Spinal cord (tissue), 10 donors: ENCODE data around the gene CDHR5. TPM values are rescaled to one million over a fixed set of nuclear protein-coding genes. Genes with fewer than 3 reads are reported as not detected.

Experiments used
- DNase-seq, 6 donors: peaks; one replicate each; pipeline versions ENCODE4 v3.0.0 to v3.0.0-alpha.2; 2013 to 2015; ENCODE audit warnings: low spot score in 6 of 6, low read depth in 4 of 6
- H3K27ac ChIP-seq: one replicate; pipeline ENCODE4 v1.5.1; 2013; ENCODE audit warnings: low read depth, low read length, control low read depth
- H3K27me3 ChIP-seq: one replicate; pipeline ENCODE4 v1.6.1; 2013; ENCODE audit warnings: low read length; ENCODE audit not compliant: control insufficient read depth, insufficient read depth
- H3K36me3 ChIP-seq: one replicate; pipeline ENCODE4 v1.6.1; 2013; ENCODE audit warnings: low read length; ENCODE audit not compliant: control insufficient read depth, insufficient read depth
- H3K4me1 ChIP-seq: one replicate; pipeline ENCODE4 v1.6.1; 2013; ENCODE audit warnings: low read length; ENCODE audit not compliant: control insufficient read depth, insufficient read depth
- H3K4me3 ChIP-seq: one replicate; pipeline ENCODE4 v1.5.1; 2013; ENCODE audit warnings: low read depth, low read length, control low read depth
- H3K9me3 ChIP-seq: one replicate; pipeline ENCODE4 v1.6.1; 2013; ENCODE audit warnings: low read length; ENCODE audit not compliant: control insufficient read depth, insufficient read depth
- WGBS: methylation state at CpG from one replicate; pipeline ENCODE4 v1.1.5; 2013; ENCODE audit warnings: missing lambda C conversion rate; ENCODE audit not compliant: insufficient coverage; 5-methylcytosine and 5-hydroxymethylcytosine counted together
- polyA plus RNA-seq, 2 donors: library from polyadenylated mRNA; unstranded; fragments of 120-200 nt; gene quantifications; one replicate each; pipeline ENCODE4 v1.2.1, GENCODE V29; 2013; ENCODE audit not compliant: insufficient read length in 2 of 2
- total RNA-seq, 2 donors: library from RNA; depleted of rRNA in 1 of 2; stranded (reverse); fragments of 120-200 nt in 1 of 2; fragments of >200 nt in 1 of 2; gene quantifications; one replicate each; pipeline versions ENCODE4 v1.2.3 to v1.2.4, GENCODE V29; 2013 to 2014
- donor health status: healthy.

Gene CDHR5
- total and polyA plus RNA-seq, 4 donors = 0.71 to 2.5 (median 1.5) TPM; not detected in 1

- Histone ChIP-seq H3K36me3 (peaks cover 95% of the 10 kb centered on the region), H3K27ac (no peak overlapping the region)
- 77% methylated on average over 24 of the region's 27 CpGs for WGBS
These were observed 12.4 kb downstream of the CDHR5 start for GRCh38 chr11:612201-612960.

DNA sequence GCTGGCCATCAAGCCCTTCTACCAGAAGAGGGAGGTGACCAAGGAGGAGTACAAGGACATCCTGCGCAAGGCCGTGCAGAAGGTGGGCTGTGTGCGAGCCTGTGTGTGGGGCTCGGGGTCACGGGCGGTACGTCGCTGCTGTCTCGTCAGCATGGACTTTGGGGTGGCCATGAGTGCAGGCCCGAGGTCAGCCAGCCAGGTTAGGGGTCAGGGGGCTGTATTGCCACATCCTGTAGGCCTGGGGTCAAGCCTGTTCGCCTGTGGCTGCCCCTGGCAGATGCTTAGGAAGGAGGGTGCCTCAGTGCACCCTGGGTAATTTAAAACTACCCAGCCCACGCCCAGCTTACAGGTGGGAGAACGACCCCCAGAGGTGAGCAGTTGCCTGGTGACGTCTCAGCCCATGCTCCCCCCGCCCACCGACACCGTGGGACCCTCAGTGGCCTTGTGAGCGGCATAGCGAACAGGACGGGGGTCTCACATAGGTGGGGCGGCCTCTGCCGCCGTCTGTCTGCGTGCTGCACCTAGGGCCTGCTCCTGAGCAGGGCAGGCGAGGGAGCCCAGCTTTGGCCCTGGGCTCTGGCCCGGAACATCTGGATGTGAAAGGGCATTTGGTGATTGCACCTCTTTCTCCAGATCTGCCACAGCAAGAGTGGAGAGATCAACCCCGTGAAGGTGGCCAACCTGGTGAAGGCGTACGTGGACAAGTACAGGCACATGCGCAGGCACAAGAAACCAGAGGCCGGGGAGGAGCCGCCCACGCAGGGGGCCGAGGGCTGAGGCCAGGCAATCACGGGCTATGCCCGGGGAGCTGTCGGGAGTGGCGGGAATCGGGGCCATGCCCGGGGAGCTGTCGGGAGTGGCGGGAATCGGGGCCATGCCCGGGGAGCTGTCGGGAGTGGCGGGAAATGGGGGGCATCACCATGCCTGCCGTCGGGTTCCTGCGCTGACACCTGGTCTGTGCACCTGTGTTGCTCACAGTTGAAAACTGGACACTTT, 13.5 kb downstream of the CDHR5 start:
- Histone ChIP-seq H3K27me3 (no peaks in the 10 kb centered on the region), H3K27ac (no peak overlapping the region), H3K36me3 (peaks cover 95% of the 10 kb centered on the region), H3K4me3 (no peak overlapping the region), H3K9me3 (no peaks in the 10 kb centered on the region), H3K4me1 (peaks cover 27% of the 10 kb centered on the region)
- WGBS = 88% methylated on average over 38 of the region's 49 CpGs
- no peak for DNase-seq

More at GRCh38 chr11:612201-612960, 12.4 kb downstream of the CDHR5 start:
- no peak for DNase-seq
- Histone ChIP-seq H3K4me3 (no peak overlapping the region), H3K27me3 (no peaks in the 10 kb centered on the region), H3K9me3 (no peaks in the 10 kb centered on the region), H3K4me1 (peaks cover 33% of the 10 kb centered on the region)

DNA sequence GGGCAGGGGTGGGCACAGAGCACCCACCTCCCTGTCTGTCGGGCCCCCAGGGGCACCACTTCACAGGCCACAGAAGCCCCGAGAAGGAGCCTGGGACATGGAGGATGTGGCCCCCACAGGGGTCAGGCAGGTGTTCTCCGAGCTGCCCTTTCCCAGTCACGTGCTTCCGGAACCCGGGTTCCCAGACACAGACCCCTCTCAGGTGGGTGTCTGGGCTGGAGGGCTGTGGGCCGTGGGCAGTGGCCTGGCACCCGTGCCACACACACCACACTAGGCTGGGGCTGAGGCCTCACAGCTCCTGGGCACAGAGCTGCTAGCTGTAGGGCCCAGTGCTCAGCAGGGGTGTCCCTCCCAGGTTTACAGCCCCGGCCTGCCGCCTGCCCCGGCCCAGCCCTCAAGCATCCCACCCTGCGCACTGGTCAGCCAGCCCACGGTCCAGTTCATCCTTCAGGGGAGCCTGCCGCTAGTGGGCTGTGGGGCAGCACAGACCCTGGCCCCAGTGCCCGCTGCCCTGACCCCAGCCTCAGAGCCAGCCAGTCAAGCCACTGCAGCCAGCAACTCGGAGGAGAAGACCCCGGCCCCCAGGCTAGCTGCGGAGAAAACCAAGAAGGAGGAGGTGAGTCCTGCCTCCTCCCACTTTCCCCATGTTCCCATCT, 14.5 kb downstream of the CDHR5 start:
- WGBS = 92% methylated on average over 15 of the region's 18 CpGs
- peaks cover 17% of the 10 kb centered on the region for H3K4me1 ChIP-seq
- H3K27me3 ChIP-seq = no peaks in the 10 kb centered on the region
- H3K27ac ChIP-seq = no peak overlapping the region
- H3K9me3 ChIP-seq = no peaks in the 10 kb centered on the region
- no peak for DNase-seq
- no peak overlapping the region for H3K4me3 ChIP-seq
- peaks cover 99% of the 10 kb centered on the region for H3K36me3 ChIP-seq

DNA sequence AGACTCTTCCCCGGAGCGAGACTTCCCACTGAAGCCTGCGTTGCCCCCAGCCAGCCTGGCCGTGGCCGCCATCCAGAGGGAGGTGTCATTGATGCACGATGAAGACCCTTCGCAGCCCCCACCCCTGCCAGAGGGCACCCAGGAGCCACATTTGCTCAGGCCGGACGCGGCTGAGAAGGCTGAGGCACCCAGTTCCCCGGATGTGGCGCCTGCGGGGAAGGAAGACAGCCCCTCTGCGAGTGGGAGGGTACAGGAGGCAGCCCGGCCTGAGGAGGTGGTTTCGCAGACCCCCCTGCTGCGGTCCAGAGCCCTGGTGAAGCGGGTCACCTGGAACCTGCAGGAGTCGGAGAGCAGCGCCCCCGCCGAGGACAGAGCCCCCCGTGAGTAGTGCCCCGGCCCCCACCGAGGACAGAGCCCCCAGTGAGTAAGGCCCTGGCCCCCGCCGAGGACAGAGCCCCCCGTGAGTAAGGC, 15.4 kb downstream of the CDHR5 start:
- WGBS = 94% methylated on average over 28 of the region's 28 CpGs
- H3K4me1 ChIP-seq = peaks cover 8% of the 10 kb centered on the region
- DNase-seq = no peak
- H3K9me3 ChIP-seq = no peaks in the 10 kb centered on the region
- H3K36me3 ChIP-seq = peaks cover 99% of the 10 kb centered on the region
- H3K4me3 ChIP-seq = no peak overlapping the region
- no peak overlapping the region for H3K27ac ChIP-seq
- no peaks in the 10 kb centered on the region for H3K27me3 ChIP-seq

DNA sequence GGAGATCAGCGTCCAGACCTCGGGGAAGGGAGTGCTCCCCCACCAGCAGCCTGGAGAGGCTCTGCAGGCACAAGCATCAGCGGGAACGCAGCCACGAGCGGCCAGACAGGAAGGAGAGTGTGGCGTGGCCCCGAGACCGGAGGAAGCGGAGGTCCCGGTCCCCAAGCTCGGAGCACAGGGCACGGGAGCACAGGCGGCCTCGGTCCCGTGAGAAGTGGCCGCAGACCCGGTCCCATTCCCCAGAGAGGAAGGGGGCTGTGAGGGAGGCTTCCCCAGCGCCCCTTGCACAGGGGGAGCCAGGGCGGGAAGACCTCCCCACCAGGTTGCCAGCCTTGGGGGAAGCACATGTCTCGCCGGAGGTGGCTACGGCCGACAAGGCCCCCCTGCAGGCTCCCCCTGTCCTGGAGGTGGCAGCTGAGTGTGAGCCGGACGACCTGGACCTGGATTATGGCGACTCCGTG, 15.9 kb downstream of the CDHR5 start:
- peaks cover 3% of the 10 kb centered on the region for H3K4me1 ChIP-seq
- DNase-seq = no peak
- no peaks in the 10 kb centered on the region for H3K9me3 ChIP-seq
- peaks cover 99% of the 10 kb centered on the region for H3K36me3 ChIP-seq
- H3K4me3 ChIP-seq = no peak overlapping the region
- 90% methylated on average over 28 of the region's 28 CpGs for WGBS
- no peak overlapping the region for H3K27ac ChIP-seq
- H3K27me3 ChIP-seq = no peaks in the 10 kb centered on the region

- Histone ChIP-seq H3K27ac (no peak overlapping the region), H3K27me3 (no peaks in the 10 kb centered on the region), H3K4me1 (peaks cover under 1% of the 10 kb centered on the region), H3K9me3 (no peaks in the 10 kb centered on the region), H3K36me3 (peaks cover 99% of the 10 kb centered on the region), H3K4me3 (no peak overlapping the region)
- DNase-seq = no peak
- WGBS = 94% methylated on average over 45 of the region's 45 CpGs
These were observed 16.6 kb downstream of the CDHR5 start for GRCh38 chr11:607971-608659.

- Histone ChIP-seq H3K4me3 (no peak overlapping the region), H3K4me1 (no peaks in the 10 kb centered on the region), H3K27me3 (no peaks in the 10 kb centered on the region), H3K27ac (no peak overlapping the region), H3K9me3 (no peaks in the 10 kb centered on the region), H3K36me3 (peaks cover 99% of the 10 kb centered on the region)
- WGBS = 93% methylated on average over 34 of the region's 35 CpGs
- DNase-seq = no peak
These were observed 17.6 kb downstream of the CDHR5 start for GRCh38 chr11:607020-607780.

GRCh38 chr11:606245-606644, 18.5 kb downstream of the CDHR5 start:
- WGBS = 85% methylated on average over 16 of the region's 19 CpGs
- no peak overlapping the region for H3K27ac ChIP-seq
- peaks cover 99% of the 10 kb centered on the region for H3K36me3 ChIP-seq
- H3K9me3 ChIP-seq = no peaks in the 10 kb centered on the region
- no peaks in the 10 kb centered on the region for H3K4me1 ChIP-seq
- no peaks in the 10 kb centered on the region for H3K27me3 ChIP-seq
- no peak overlapping the region for H3K4me3 ChIP-seq
- no peak for DNase-seq
